Measurements from ENCODE around the gene CDH23. TPM values are rescaled to one million over a fixed set of nuclear protein-coding genes. Genes with fewer than 3 reads are reported as not detected.
A peak's percentile ranks its signal among the peaks of the same experiment; 100 is the strongest.

The CDH23 gene
- total and polyA plus RNA-seq, 2 of the 8 experiments (the other 6 are each of a cell fraction or from before 2014, with no cell fraction given): 1.9 to 4.9 TPM

DNA sequence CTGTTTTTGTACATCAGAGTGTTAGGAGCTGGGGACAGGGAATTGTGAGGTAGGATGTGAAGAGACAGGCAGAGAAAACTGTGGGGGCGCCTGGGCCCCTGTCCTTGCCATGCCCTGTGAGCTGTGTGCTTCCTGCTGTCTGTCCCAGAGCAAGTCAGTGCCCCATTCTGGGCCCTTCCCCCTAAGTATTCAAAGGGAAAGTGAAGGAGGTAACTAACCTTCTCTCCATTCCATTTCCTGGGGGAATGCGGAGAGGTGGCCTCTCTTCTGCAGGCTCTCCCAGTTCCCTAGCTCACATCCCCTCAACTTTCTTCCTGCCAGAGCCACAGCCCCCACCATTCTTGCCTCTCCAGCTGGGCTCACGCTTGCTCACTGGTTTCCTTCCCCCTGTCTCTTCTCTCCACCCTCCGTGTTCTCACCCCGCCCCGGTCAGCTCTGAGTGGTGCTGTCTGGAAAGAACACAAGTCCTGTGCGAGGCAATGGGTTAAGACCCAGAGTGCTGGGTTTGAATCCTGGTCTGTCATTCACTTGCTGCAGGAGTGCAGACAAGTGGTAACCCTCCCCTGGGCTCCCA lies 386.3 kb downstream of the CDH23 start:
- no peaks in the 10 kb centered on the region for H3K36me3 ChIP-seq (ENCODE audit: control insufficient read depth in 2 of 4, insufficient read depth in 4 of 4, low read length in 3 of 4)
- TF ChIP-seq CTBP2 (IDR thresholded peaks at IDR 0.05; ENCODE audit: borderline replicate concordance, insufficient read depth, insufficient read length, low read length) (no peak), JUN (IDR thresholded peaks at IDR 0.05; ENCODE audit: low read depth, low read length) (no peak), SIX5 (IDR thresholded peaks at IDR 0.05; ENCODE audit: low read depth, low read length) (no peak), SAP30 (IDR thresholded peaks at IDR 0.05; ENCODE audit: insufficient read depth, insufficient replicate concordance, low read length) (no peak), KDM1A (IDR thresholded peaks at IDR 0.05; ENCODE audit: borderline replicate concordance, low read length) (no peak), TBP (IDR thresholded peaks at IDR 0.05; ENCODE audit: low read depth, low read length) (no peak), MAFK (IDR thresholded peaks at IDR 0.05; ENCODE audit: low read depth, low read length) (no peak)
- TF ChIP-seq, protein P1, sequence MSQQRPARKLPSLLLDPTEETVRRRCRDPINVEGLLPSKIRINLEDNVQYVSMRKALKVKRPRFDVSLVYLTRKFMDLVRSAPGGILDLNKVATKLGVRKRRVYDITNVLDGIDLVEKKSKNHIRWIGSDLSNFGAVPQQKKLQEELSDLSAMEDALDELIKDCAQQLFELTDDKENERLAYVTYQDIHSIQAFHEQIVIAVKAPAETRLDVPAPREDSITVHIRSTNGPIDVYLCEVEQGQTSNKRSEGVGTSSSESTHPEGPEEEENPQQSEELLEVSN (IDR thresholded peaks at IDR 0.05): no peak
- TF ChIP-seq, protein P2, sequence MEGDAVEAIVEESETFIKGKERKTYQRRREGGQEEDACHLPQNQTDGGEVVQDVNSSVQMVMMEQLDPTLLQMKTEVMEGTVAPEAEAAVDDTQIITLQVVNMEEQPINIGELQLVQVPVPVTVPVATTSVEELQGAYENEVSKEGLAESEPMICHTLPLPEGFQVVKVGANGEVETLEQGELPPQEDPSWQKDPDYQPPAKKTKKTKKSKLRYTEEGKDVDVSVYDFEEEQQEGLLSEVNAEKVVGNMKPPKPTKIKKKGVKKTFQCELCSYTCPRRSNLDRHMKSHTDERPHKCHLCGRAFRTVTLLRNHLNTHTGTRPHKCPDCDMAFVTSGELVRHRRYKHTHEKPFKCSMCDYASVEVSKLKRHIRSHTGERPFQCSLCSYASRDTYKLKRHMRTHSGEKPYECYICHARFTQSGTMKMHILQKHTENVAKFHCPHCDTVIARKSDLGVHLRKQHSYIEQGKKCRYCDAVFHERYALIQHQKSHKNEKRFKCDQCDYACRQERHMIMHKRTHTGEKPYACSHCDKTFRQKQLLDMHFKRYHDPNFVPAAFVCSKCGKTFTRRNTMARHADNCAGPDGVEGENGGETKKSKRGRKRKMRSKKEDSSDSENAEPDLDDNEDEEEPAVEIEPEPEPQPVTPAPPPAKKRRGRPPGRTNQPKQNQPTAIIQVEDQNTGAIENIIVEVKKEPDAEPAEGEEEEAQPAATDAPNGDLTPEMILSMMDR (IDR thresholded peaks at IDR 0.05; ENCODE audit: control extremely low read depth in 1 of 3, insufficient read depth in 1 of 3, low read depth in 1 of 3, low read length in 3 of 3): no peak

More for the DNA sequence above, 386.3 kb downstream of the CDH23 start:
- Histone ChIP-seq H4K5ac (ENCODE audit: insufficient read length, low read depth, low read length) (no peak overlapping the region), H3K27me3 (replicated peaks in 1 of 4; ENCODE audit: control insufficient read depth in 3 of 4, extremely low read depth in 1 of 4, insufficient read depth in 3 of 4, low read length in 3 of 4) (no peaks in the 10 kb centered on the region), H3K4me1 (replicated peaks in 1 of 4; ENCODE audit: control insufficient read depth in 3 of 4, insufficient read depth in 4 of 4, low read length in 3 of 4) (peaks cover 0 to 6% (median 2%) of the 10 kb centered on the region in 4 experiments; a peak in 4 of 7 replicates), H4K91ac (replicated peaks; ENCODE audit: insufficient read length, low read length) (no peak overlapping the region), H2BK20ac (ENCODE audit: low read length) (no peak overlapping the region), H2BK12ac (ENCODE audit: low read depth, low read length) (no peak overlapping the region), H4K20me1 (replicated peaks in 1 of 2; ENCODE audit: control insufficient read depth in 1 of 2, insufficient read depth in 2 of 2, low read length in 2 of 2) (no peaks in the 10 kb centered on the region), H3K9me3 (ENCODE audit: insufficient read depth in 2 of 2, low read depth in 1 of 2, low read length in 1 of 2) (no peaks in the 10 kb centered on the region), H3K14ac (ENCODE audit: insufficient read length) (no peak overlapping the region), H3K23me2 (ENCODE audit: low read depth, low read length) (no peaks in the 10 kb centered on the region), H3K79me1 (ENCODE audit: low read depth, low read length) (no peaks in the 10 kb centered on the region; the same call in 1 of the 2 replicates), H3K4me3 (ENCODE audit: extremely low read depth in 1 of 4, insufficient read depth in 2 of 4, low read depth in 3 of 4, low read length in 4 of 4) (no peak overlapping the region; a peak in 1 of 8 replicates), H3K56ac (replicated peaks; ENCODE audit: insufficient read length, low read depth, low read length) (no peak overlapping the region), H2AFZ (ENCODE audit: low read length) (peak overlapping the region; percentile 76; the same call in 1 of the 2 replicates), H2BK120ac (replicated peaks; ENCODE audit: low read depth, low read length) (no peak overlapping the region), H3K18ac (ENCODE audit: extremely low read depth, low read length) (peak overlapping the region; percentile 4; the same call in 1 of the 2 replicates), H2BK5ac (ENCODE audit: low read depth, low read length) (no peak overlapping the region), H3K79me2 (ENCODE audit: control insufficient read depth in 1 of 2, insufficient read depth in 2 of 2, low read length in 2 of 2) (no peaks in the 10 kb centered on the region), H3K4me2 (ENCODE audit: insufficient read depth in 1 of 2, low read depth in 2 of 2, low read length in 2 of 2) (peak overlapping the region in 1 of 2 experiments; percentile 33; a peak in 2 of 4 replicates), H2BK15ac (ENCODE audit: low read length) (no peak overlapping the region), H3K23ac (ENCODE audit: insufficient read length) (no peak overlapping the region), H3K4ac (replicated peaks; ENCODE audit: insufficient read length, low read depth, low read length) (peak overlapping the region; percentile 75), H4K8ac (ENCODE audit: extremely low read depth, insufficient read depth, low read length) (no peak overlapping the region), H3K9ac (replicated peaks in 1 of 4; ENCODE audit: extremely low read depth in 1 of 4, low read depth in 3 of 4, low read length in 3 of 4) (no peak overlapping the region), H3K27ac (ENCODE audit: low read depth, low read length) (no peak overlapping the region), H2AK5ac (ENCODE audit: low read depth, low read length) (no peak overlapping the region)
- DNase-seq (ENCODE audit: low read depth in 1 of 2, low spot score in 2 of 2): no peak
- WGBS, 2 experiments (ENCODE audit: extremely low coverage in 1 of 2, insufficient coverage in 1 of 2, insufficient read length in 1 of 2, insufficient replicate concordance in 2 of 2, low coverage in 1 of 2, low lambda C conversion rate in 2 of 2, missing lambda C conversion rate in 1 of 2): 58% methylated on average over 7 of the region's 7 CpGs; no CpG with 5 or more reads in 1 of the 2 experiments
- ChIA-PET CTCF (ENCODE audit: partially characterized antibody) (interaction anchor here (0.8 to 2.7 kb wide), 18 partner anchors 9 to 266 kb away, joined by 3 to 28 read pairs (median 3); partner anchors contain the start of gene VSIR), POLR2A (ENCODE audit: partially characterized antibody) (no interaction called here)
- no peak for FAIRE-seq
